GM08714 (cell line): ENCODE measurements around the gene BTBD17.

Experiments
- H3K4me3 ChIP-seq: fragments of 200-500 bp; sonication (Bioruptor generic); 2 replicates; pipeline ENCODE4 v1.5.1; 2014; ENCODE audit warnings: mild to moderate bottlenecking, low read length, inconsistent platforms
- ZNF274 ChIP-seq: IDR thresholded peaks from 2 replicates; pipeline ENCODE4 v1.6.1; 2012; ENCODE audit warnings: mild to moderate bottlenecking, low read depth, low read length

Gene BTBD17

DNA sequence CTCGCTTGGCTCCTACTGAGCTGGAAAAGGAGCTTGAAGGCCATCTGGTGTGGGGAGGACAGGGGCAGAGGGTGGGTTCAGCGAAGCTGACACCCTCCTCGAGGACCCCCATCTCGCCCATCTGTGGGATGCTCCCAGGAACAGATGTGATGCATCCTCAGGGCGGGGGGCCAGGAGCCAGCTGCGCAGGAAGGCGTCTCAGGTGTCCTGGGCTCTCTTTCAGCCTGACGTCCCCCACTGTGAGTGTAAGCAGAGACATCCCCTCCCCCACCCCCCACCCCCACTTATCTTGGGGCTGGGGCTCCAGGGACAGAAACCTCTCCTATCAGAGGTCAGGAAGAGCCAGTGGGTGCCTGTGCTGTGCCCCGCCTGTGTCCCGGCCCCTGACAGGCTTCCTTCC, 19.4 kb downstream of the BTBD17 start:
- H3K4me3 ChIP-seq, result no peak overlapping the region
- no peak for TF ChIP-seq ZNF274

DNA sequence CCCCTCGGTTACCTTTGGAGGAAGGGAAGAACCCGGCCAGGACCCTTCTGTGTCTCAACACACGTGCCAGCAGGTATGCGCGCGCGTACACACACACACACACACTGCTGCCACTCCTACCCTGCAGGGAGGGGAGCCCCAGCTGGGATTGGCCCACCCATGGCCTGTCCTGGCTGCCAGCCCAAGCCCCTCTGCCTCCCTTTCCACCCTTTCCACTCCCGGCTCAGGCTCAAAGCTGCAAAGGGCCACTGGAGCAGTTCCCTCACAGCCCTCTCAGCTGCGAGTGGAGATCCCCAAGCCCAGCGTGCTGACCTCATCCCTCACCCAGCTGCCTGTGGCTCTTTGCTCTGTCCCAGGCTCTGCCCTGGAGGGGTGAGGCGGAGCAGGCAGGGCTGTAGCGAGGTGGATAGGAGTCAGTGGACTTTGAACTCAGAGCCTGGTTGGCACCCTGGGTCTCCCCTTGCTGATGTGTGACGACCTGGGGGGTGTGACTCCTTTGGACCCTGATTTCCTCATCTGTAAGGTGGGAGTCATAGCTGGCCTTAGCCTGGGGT, 21.1 kb downstream of the BTBD17 start:
- no peak overlapping the region for H3K4me3 ChIP-seq
- TF ChIP-seq ZNF274, result no peak

GRCh38 chr17:74339537-74340195, 22.0 kb downstream of the BTBD17 start:
- no peak overlapping the region for H3K4me3 ChIP-seq
- TF ChIP-seq ZNF274, result no peak

GRCh38 chr17:74337834-74338500, 23.7 kb downstream of the BTBD17 start:
- H3K4me3 ChIP-seq, result no peak overlapping the region
- no peak for TF ChIP-seq ZNF274

DNA sequence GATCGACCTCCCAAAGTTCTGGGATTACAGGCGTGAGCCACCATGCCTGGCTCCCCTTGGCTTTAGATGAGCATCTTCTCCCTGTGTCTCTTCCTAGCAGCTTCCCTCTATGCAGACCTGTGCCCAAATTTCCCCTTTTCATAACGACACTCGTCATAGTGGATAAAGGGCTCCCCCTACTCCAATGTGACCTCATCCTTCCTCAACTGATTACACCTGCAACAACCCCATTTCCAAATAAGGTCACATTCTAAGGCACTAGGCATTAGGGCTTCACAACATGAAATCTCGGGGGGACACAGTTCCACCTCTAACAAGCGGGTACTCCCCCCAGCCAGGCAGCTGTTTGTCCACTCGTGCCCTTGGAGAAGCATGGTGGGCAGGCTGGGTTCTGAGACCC, 25.4 kb downstream of the BTBD17 start:
- no peak overlapping the region for H3K4me3 ChIP-seq
- TF ChIP-seq ZNF274, result no peak

DNA sequence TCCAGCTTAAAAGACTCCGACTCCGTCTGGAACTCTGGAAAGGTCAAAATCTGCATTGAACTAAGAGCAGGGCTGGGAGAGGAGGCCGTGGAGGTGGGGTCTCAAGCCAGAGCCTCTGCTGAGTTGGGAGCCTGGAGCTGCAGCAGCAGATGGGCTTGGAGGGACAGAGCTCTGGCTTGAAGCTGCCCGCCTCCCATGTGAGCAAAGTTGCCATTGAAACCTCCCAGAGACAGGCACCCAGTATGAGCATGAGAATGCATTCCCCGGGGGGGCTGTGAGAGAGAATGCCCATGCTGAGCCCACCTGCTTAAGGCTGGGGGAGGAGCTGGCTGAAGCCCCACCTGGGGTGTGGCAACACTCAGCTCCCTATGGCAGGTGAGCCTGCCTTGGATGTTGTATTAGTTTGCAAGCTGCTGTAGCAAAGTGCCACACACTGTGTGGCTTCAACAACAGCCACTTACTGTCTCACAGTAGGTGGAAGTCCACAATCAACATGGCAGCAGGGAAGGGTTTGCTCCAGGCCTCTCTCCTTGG, 26.1 kb downstream of the BTBD17 start:
- TF ChIP-seq ZNF274, result no peak
- H3K4me3 ChIP-seq, result no peak overlapping the region

DNA sequence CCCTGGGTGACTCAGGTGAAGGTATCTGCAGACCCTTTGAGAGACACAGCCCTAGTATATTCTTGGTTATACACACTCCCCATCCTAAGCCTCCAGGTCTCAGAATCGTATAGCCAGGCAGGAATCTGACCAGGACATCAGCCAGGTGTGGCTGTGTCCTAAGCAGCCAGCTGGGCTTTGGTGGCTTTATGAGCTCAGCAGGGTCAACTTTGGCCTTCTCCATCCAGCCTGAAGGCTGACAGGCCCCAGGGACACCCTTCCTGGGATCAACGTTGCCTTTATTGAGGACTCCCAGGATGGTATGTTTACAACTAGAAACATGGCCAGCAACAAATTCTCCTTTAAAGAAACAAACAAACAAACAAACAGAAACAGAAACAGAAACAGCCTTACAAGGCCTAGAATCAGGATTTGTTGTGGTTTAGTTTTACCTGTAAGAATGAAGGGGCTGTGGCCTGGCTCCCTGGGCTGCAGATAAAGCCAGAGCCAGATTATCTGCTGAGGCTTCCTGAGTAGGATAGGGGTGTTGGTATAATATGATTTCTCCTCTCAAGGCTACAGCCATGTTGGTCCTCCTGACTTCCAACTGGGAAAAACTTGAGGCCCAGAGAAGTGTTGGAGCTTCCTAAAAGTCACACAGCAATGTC, 27.2 kb downstream of the BTBD17 start:
- no peak overlapping the region for H3K4me3 ChIP-seq

GRCh38 chr17:74332763-74333283, 28.8 kb downstream of the BTBD17 start:
- no peak for TF ChIP-seq ZNF274
- no peak overlapping the region for H3K4me3 ChIP-seq

More for the DNA sequence above, 27.2 kb downstream of the BTBD17 start:
- no peak for TF ChIP-seq ZNF274

- TF ChIP-seq ZNF274, result no peak
- no peak overlapping the region for H3K4me3 ChIP-seq
Measured at GRCh38 chr17:74332017-74332650, 29.5 kb downstream of the BTBD17 start.

- no peak overlapping the region for H3K4me3 ChIP-seq
Measured at GRCh38 chr17:74330446-74330845, 31.2 kb downstream of the BTBD17 start.

DNA sequence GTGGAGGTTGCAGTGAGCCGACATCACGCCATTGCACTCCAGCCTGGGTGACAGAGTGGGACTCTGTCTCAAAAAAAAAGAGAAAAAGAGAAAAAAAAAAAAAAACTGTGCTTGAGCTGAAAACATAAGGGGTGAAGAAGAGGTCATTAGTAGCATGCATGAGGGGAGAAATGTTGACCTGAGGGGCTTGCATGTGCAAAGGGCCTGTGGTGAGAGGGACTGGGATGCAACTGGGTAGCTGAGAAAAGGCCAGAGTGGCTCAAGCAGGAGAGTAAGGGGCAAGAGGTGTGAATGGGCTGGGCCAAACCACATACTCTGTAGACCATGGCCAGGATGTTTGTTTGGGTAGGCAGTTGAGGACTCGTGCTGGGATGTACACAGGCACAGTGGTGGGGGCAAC, 32.3 kb downstream of the BTBD17 start:
- no peak overlapping the region for H3K4me3 ChIP-seq
- no peak for TF ChIP-seq ZNF274

More at GRCh38 chr17:74330446-74330845, 31.2 kb downstream of the BTBD17 start:
- TF ChIP-seq ZNF274, result no peak

GRCh38 chr17:74328487-74328886, 33.2 kb downstream of the BTBD17 start:
- H3K4me3 ChIP-seq, result no peak overlapping the region
- no peak for TF ChIP-seq ZNF274

DNA sequence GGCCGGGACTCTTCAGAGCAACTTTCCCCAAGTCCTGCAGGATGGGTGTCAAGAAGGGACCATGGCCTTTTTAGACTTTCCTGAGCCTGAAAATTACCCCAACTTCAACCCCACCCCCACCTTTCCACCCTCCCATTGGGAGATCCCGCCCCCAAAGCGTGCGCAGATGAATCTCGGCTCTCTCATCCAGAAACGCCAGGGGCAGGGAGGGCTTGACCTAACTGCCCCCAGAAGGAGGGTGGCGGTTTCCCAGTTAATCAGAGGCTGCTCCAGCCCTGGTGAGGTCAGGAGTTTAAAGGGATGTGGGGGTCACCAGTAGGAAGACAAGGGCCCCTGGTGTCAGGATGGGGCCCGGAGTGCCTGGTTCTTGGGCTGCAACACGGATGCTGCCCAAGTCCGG, 35.2 kb downstream of the BTBD17 start:
- no peak for TF ChIP-seq ZNF274
- H3K4me3 ChIP-seq, result no peak overlapping the region; the same call in 1 of the 2 replicates
